GM12878 (cell line): ENCODE data around the gene PARVA. TPM values are rescaled to one million over a fixed set of nuclear protein-coding genes. Genes with fewer than 3 reads are reported as not detected.

Experiments
- ATAC-seq: fragments of 200-7000 bp; cut with Tn5 transposase; 3 replicates; pipeline ENCODE4 v1.9.1; 2020; ENCODE audit warnings: mild to moderate bottlenecking, moderate library complexity
- BruUV-seq: library from RNA; stranded (reverse); fragments of 400-500 nt; replicated peaks from 2 replicates; lab custom pipeline; 2021; lab: Mats Ljungman, UMichigan
- CTCF ChIA-PET: fragments of 300-600 bp; sonication (Branson Sonifier 250); formaldehyde crosslinking; extraction: SDS; loops from one replicate; lab custom pipeline; 2021; ENCODE audit warnings: inconsistent platforms; lab: Yijun Ruan, JAX
- POLR2A ChIA-PET: fragments of 350-600 bp; formaldehyde crosslinking; extraction: SDS; loops from one replicate; lab custom pipeline; 2021; ENCODE audit warnings: inconsistent platforms; lab: Charles Lee
- RAD21 ChIA-PET: fragments of 300-600 bp; sonication (Branson Sonifier 250); formaldehyde crosslinking; loops from one replicate; lab custom pipeline; 2023; ENCODE audit warnings: antibody characterized with exemption; ENCODE audit not compliant: unreplicated experiment; lab: Charles Lee
- SMC1A ChIA-PET: fragments of 300-600 bp; sonication (Branson Sonifier 250); formaldehyde crosslinking; loops from one replicate; lab custom pipeline; 2023; ENCODE audit not compliant: unreplicated experiment, uncharacterized antibody; lab: Charles Lee
- DNase-seq: peaks from one replicate; pipeline ENCODE4 v3.0.0-alpha.2; 2011; ENCODE audit warnings: low read depth, low spot score
- FAIRE-seq: peaks from 3 replicates; lab custom pipeline; 2011; peaks lifted over from hg19 to GRCh38; lab: Jason Lieb, UNC
- H2AFZ ChIP-seq: 2 replicates; pipeline ENCODE4 v1.6.0; 2011; ENCODE audit warnings: low read depth, low read length, control low read depth; ENCODE audit not compliant: control insufficient read depth
- H3K27ac ChIP-seq: 2 replicates; pipeline ENCODE4 v1.5.1; 2011; ENCODE audit warnings: control low read depth; ENCODE audit not compliant: control insufficient read depth, insufficient read depth
- H3K27me3 ChIP-seq, 2 experiments: replicated peaks in 1 of 2; 2 replicates each; pipeline versions ENCODE4 v1.6.0 to v1.6.1; 2011; ENCODE audit warnings: low read length in 1 of 2; ENCODE audit not compliant: control insufficient read depth in 2 of 2, insufficient read depth in 2 of 2
- H3K36me3 ChIP-seq, 2 experiments: 2 replicates each; pipeline ENCODE4 v1.5.1; 2011; ENCODE audit warnings: low read length in 1 of 2; ENCODE audit not compliant: control insufficient read depth in 2 of 2, insufficient read depth in 2 of 2
- H3K4me1 ChIP-seq: 2 replicates; pipeline ENCODE4 v1.6.1; 2011; ENCODE audit warnings: mild to moderate bottlenecking, low read length, moderate library complexity, mixed read lengths; ENCODE audit not compliant: control insufficient read depth, insufficient read depth
- H3K4me2 ChIP-seq: 2 replicates; pipeline ENCODE4 v1.6.0; 2011; ENCODE audit warnings: control low read depth; ENCODE audit not compliant: control insufficient read depth, insufficient read depth
- H3K4me3 ChIP-seq: fragments of 200-600 bp; sonication (generic); 2 replicates; pipeline ENCODE4 v1.5.1; 2016
- H3K79me2 ChIP-seq: 2 replicates; pipeline ENCODE4 v1.6.0; 2011; ENCODE audit warnings: low read length; ENCODE audit not compliant: control insufficient read depth, insufficient read depth
- H3K9ac ChIP-seq: 2 replicates; pipeline ENCODE4 v1.8.0; 2011; ENCODE audit warnings: low read length, control low read depth, mixed read lengths; ENCODE audit not compliant: control insufficient read depth, insufficient read depth
- H3K9me3 ChIP-seq: replicated peaks from 3 replicates; pipeline ENCODE4 v1.5.1; 2011; ENCODE audit warnings: mild to moderate bottlenecking, low read length; ENCODE audit not compliant: control insufficient read depth, insufficient read depth
- H4K20me1 ChIP-seq: 2 replicates; pipeline ENCODE4 v1.6.0; 2011; ENCODE audit not compliant: control insufficient read depth, insufficient read depth
- ETV6 ChIP-seq, 2 experiments: fragments of 450-650 bp in 1 of 2; IDR thresholded peaks in 1 of 2; conservative IDR thresholded peaks in 1 of 2; 2 replicates each; pipeline ENCODE4 v1.6.1; 2014; ENCODE audit warnings: antibody characterized with exemption in 1 of 2, borderline replicate concordance in 1 of 2, low read depth in 1 of 2, mild to moderate bottlenecking in 1 of 2, moderate library complexity in 1 of 2
- IKZF1 ChIP-seq: fragments of 450-650 bp; conservative IDR thresholded peaks from 2 replicates; pipeline ENCODE4 v1.6.1; 2017; ENCODE audit warnings: antibody characterized with exemption, mild to moderate bottlenecking
- KLF5 ChIP-seq: fragments of 450-650 bp; IDR thresholded peaks from 2 replicates; pipeline ENCODE4 v1.6.1; 2014; ENCODE audit warnings: mild to moderate bottlenecking; ENCODE audit not compliant: partially characterized antibody
- MTA2 ChIP-seq: fragments of 450-650 bp; IDR thresholded peaks from 2 replicates; pipeline ENCODE4 v1.6.1; 2016; ENCODE audit warnings: low read depth, mild to moderate bottlenecking, moderate library complexity
- ZBTB11 ChIP-seq: fragments of 450-650 bp; formaldehyde crosslinking; IDR thresholded peaks from 2 replicates; pipeline ENCODE4 v1.5.0; 2022; ENCODE audit warnings: mild to moderate bottlenecking, missing genetic modification characterization
- ZNF24 ChIP-seq: fragments of 450-650 bp; IDR thresholded peaks from 2 replicates; pipeline ENCODE4 v1.6.1; 2017; ENCODE audit warnings: antibody characterized with exemption, mild to moderate bottlenecking
- WGBS: methylation state at CpG from one replicate; pipeline ENCODE4 v1.1.6; 2016; ENCODE audit warnings: low lambda C conversion rate; ENCODE audit not compliant: insufficient replicate concordance, insufficient coverage; ENCODE audit errors: missing lambda C conversion rate; 5-methylcytosine and 5-hydroxymethylcytosine counted together
- in situ Hi-C: fragments of 300-500 bp; cut with MboI; formaldehyde crosslinking; loops from 9 replicates; pipeline ENCODE4 v1.14.3; 2018; ENCODE audit warnings: mixed read lengths
- intact Hi-C: fragments of 100-400 bp; cut with micrococcal nuclease; formaldehyde crosslinking; loops from one replicate; pipeline ENCODE4 v1.14.2; 2022; ENCODE audit not compliant: unreplicated experiment
- polyA plus RNA-seq, 11 experiments: library from polyadenylated mRNA; depleted of rRNA in 4 of 11; unstranded in 6 of 11; stranded (reverse) in 5 of 11; fragments of >200 nt; fragmentation: Nextera tagmentation in 4 of 11; fragmentation: Illumina TruSeq in 1 of 11; extraction: Ambion mirVana in 4 of 11; extraction: Trizol in 1 of 11; gene quantifications; 1 replicate in 1 of 11; 2 replicates in 10 of 11; pipeline versions ENCODE4 v1.2.1 to v1.2.3, GENCODE V29; 2011 to 2016; ENCODE audit warnings: inconsistent platforms in 2 of 11, missing spikeins in 2 of 11, low read depth in 1 of 11
- total RNA-seq, 4 experiments: library from RNA; depleted of rRNA in 3 of 4; stranded (reverse); fragments of >200 nt in 3 of 4; fragmentation: Illumina TruSeq in 1 of 4; extraction: Trizol in 1 of 4; gene quantifications; 2 replicates each; pipeline versions ENCODE4 v1.2.1 to v1.2.3, GENCODE V29; 2013 to 2021

PARVA gene
- total and polyA plus RNA-seq, 10 of the 15 experiments (the other 5 are each of a cell fraction or from before 2014, with no cell fraction given): 0.01 to 0.44 (median 0.03) TPM; not detected in 7

GRCh38 chr11:12429155-12429554 is 51.8 kb downstream of the PARVA start:
- no TSS peak for BruUV-seq
- Histone ChIP-seq H4K20me1 (no peaks in the 10 kb centered on the region), H3K9me3 (no peaks in the 10 kb centered on the region), H3K27me3 (no peaks in the 10 kb centered on the region), H2AFZ (no peak overlapping the region), H3K36me3 (no peaks in the 10 kb centered on the region), H3K4me1 (no peaks in the 10 kb centered on the region), H3K4me3 (no peak overlapping the region), H3K79me2 (no peaks in the 10 kb centered on the region), H3K9ac (no peak overlapping the region), H3K27ac (no peak overlapping the region), H3K4me2 (no peak overlapping the region)
- ChIA-PET SMC1A (no interaction called here), CTCF (no interaction called here), RAD21 (no interaction called here), POLR2A (no interaction called here)
- intact Hi-C loops (no loop called here), in situ Hi-C loops (no loop called here)
- ATAC-seq (no peak), DNase-seq (no peak), FAIRE-seq (no peak)
- TF ChIP-seq ETV6 (conservative IDR thresholded peaks at IDR 0.05 in 1 of 2, IDR thresholded peaks at IDR 0.05 in 1 of 2; ENCODE audit: borderline replicate concordance in 1 of 2, low read depth in 1 of 2) (no peak), MTA2 (no peak), ZNF24 (no peak), ZBTB11 (CRISPR knock-in tag) (no peak), IKZF1 (no peak), KLF5 (no peak)
- 3% methylated on average over 3 of the region's 3 CpGs for WGBS
